NT2/D1 (cell line): ENCODE measurements around the gene EXOSC1.

Source experiments
- DNase-seq: peaks from one replicate; pipeline ENCODE4 v3.0.0-alpha.2; 2011; ENCODE audit warnings: low read depth, low spot score
- H3K27me3 ChIP-seq: 2 replicates; pipeline ENCODE4 v1.6.0; 2011; ENCODE audit warnings: mild to moderate bottlenecking; ENCODE audit not compliant: insufficient read length, insufficient read depth
- H3K36me3 ChIP-seq: 2 replicates; pipeline ENCODE4 v1.6.1; 2011; ENCODE audit warnings: mild to moderate bottlenecking, low read length, mixed read lengths; ENCODE audit not compliant: insufficient read depth, insufficient read length
- H3K4me1 ChIP-seq: 2 replicates; pipeline ENCODE4 v1.5.1; 2011; ENCODE audit not compliant: insufficient read depth, insufficient read length
- H3K4me3 ChIP-seq: 2 replicates; pipeline ENCODE4 v1.5.1; 2011; ENCODE audit warnings: low read depth; ENCODE audit not compliant: insufficient read length
- H3K9ac ChIP-seq: 2 replicates; pipeline ENCODE4 v1.6.0; 2011; ENCODE audit warnings: low read depth; ENCODE audit not compliant: insufficient read length
- H3K9me3 ChIP-seq: 2 replicates; pipeline ENCODE4 v1.5.1; 2011; ENCODE audit warnings: mild to moderate bottlenecking, low read length; ENCODE audit not compliant: insufficient read depth
- SUZ12 ChIP-seq: IDR thresholded peaks from 2 replicates; pipeline ENCODE4 v1.6.1; 2011; ENCODE audit not compliant: insufficient read length, insufficient read depth; ENCODE audit errors: extremely low read depth
- YY1 ChIP-seq: IDR thresholded peaks from 2 replicates; pipeline ENCODE4 v1.6.1; 2011; ENCODE audit not compliant: insufficient read length, insufficient read depth
- ZNF274 ChIP-seq: IDR thresholded peaks from 2 replicates; pipeline ENCODE4 v1.6.1; 2011; ENCODE audit warnings: mild to moderate bottlenecking, low read depth, low read length

Gene EXOSC1, protein sequence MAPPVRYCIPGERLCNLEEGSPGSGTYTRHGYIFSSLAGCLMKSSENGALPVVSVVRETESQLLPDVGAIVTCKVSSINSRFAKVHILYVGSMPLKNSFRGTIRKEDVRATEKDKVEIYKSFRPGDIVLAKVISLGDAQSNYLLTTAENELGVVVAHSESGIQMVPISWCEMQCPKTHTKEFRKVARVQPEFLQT

DNA sequence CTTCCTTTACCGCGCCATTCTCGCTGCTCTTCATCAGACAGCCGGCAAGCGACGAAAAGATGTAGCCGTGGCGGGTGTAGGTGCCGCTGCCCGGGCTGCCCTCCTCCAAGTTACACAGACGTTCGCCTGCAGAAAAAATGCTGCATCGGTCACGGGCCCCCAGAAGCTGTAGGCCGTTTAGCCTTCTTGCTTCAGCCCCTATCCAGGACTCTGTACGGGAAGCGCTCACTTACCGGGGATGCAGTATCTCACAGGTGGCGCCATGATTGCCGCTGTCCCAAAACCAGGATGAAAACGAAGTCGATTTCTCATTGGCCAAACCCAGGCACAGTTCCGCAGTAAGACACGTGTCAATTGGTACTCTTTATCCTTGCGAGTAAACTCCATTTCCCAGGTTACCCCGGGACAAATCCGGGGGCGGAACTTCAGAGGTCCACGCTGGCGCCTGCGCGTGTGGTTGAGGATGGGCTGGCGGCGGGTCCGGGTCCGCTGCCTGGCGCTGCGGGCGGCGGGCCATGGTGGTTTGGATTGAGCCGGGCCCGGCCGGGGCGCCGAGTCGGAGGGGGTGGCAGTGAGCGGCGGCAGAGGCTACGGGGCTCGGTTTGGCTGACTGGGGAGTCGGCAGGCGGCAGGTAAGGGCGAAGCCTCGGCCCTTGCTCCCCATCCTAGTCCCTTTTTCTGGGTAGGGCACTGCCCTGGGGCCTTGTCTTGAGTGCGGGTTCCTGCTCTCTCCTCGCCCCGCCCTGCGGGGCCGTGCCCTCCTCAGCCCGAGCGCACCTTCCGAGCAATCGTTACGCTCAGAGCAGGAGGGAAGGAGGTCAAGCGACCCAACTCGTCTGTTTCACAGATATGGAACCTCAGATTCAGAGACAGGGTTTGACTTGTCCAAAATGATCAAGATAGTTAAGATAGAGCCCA lies at the start of gene EXOSC1, which contains the start of gene ZDHHC16:
Gene EXOSC1 (minus strand): TSS at position 285 of the 918 bp plus-strand sequence. CDS start 21 bp downstream, at position 264.
Gene ZDHHC16 (plus strand): TSS at position 454 of the 918 bp plus-strand sequence. CDS start 5,501 bp downstream, outside the sequence.
- H3K36me3 ChIP-seq: peaks cover 49% of the 10 kb centered on the region
- peak; percentile 85 for DNase-seq
- H3K27me3 ChIP-seq: no peaks in the 10 kb centered on the region
- H3K9me3 ChIP-seq: no peaks in the 10 kb centered on the region
- H3K9ac ChIP-seq: peak within 1 kb of the TSS; percentile 92
- no peaks in the 10 kb centered on the region for H3K4me1 ChIP-seq
- H3K4me3 ChIP-seq: peak within 1 kb of the TSS; percentile 91
- peak; percentile 76 for TF ChIP-seq YY1
- no peak for TF ChIP-seq ZNF274
- TF ChIP-seq SUZ12: no peak

DNA sequence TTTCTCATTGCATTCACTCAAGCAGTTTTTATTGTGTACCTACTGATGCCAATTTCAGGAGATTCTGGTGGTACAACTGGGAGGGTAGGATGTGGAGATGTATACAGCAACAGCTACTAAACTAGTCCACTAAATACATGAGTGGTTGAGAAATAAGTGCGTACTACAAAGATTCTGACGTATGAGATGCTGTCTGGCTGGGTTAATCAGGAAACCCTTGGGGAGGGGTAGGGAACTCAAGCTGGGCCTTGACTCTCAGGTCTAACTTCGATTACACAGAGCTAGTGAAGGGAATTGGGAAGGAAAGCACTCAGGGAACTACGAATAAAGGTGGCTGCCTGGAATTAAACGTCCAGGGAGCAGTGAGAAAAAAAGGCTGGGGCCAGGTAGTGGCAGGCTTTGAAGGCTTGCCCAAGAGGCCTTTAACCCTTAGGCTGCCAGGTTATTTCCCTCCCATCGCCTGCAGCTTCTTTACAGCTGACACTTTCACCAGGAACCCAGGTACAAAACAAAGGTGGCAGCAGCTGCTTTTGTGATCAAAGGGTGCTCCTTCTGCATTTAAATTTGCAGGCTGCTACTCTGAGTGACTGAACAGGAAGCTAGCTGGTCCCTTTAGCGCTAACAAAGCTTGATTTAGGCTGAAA lies 49.2 kb upstream of the EXOSC1 start:
- TF ChIP-seq ZNF274 (no peak), SUZ12 (no peak), YY1 (no peak)
- no peak for DNase-seq
- Histone ChIP-seq H3K4me1 (peaks cover 2% of the 10 kb centered on the region), H3K36me3 (peaks cover 23% of the 10 kb centered on the region), H3K4me3 (no peak overlapping the region), H3K27me3 (peaks cover 9% of the 10 kb centered on the region), H3K9me3 (no peaks in the 10 kb centered on the region), H3K9ac (no peak overlapping the region)

DNA sequence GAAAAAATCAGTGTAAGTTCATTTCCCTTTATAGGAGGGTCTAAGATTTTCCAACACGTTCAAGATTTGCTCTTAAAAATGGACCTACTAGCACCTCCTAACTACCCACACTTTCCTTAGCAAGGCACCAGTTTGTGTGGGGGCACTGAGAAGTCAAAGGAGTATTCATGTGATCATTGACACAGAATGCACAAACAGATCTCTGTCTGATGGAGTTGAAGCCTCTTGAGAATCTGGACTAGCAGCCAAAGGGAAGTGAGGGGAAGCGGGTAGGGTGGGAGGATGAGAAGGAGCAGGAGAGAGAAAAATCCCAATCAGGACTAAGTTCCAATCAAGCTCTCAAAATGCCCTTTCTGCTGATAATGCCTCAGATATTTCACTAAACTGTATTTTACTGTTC lies 48.3 kb upstream of the EXOSC1 start:
- Histone ChIP-seq H3K9ac (no peak overlapping the region), H3K27me3 (peaks cover 1% of the 10 kb centered on the region), H3K9me3 (no peaks in the 10 kb centered on the region), H3K4me3 (no peak overlapping the region), H3K4me1 (no peaks in the 10 kb centered on the region), H3K36me3 (peaks cover 23% of the 10 kb centered on the region)
- no peak for DNase-seq
- no peak for TF ChIP-seq SUZ12
- no peak for TF ChIP-seq YY1
- no peak for TF ChIP-seq ZNF274

DNA sequence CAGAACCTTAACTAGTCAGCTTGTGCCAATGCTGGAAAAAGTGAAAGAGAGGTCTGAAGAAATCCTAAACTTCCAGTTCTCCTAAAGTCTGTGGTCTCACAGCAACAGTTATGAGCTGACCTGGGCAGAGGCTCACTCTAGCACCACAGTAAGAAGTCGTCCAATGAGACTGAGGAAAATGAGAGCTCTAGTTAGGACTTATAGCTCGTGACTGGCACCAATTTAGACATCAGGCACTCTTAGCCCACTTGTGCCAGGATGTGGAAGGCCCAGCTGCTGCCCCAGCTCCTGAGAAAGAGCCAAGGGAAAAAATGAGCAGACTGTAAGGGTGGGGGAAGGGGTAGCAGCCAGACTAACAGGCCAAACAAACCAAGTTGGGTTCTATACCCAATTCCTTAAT lies 44.8 kb upstream of the EXOSC1 start:
- DNase-seq: no peak
- no peaks in the 10 kb centered on the region for H3K9me3 ChIP-seq
- TF ChIP-seq ZNF274 (no peak), YY1 (no peak), SUZ12 (no peak)
- no peak overlapping the region for H3K4me3 ChIP-seq
- H3K36me3 ChIP-seq: peaks cover 17% of the 10 kb centered on the region
- H3K9ac ChIP-seq: no peak overlapping the region
- no peaks in the 10 kb centered on the region for H3K4me1 ChIP-seq
- no peaks in the 10 kb centered on the region for H3K27me3 ChIP-seq

DNA sequence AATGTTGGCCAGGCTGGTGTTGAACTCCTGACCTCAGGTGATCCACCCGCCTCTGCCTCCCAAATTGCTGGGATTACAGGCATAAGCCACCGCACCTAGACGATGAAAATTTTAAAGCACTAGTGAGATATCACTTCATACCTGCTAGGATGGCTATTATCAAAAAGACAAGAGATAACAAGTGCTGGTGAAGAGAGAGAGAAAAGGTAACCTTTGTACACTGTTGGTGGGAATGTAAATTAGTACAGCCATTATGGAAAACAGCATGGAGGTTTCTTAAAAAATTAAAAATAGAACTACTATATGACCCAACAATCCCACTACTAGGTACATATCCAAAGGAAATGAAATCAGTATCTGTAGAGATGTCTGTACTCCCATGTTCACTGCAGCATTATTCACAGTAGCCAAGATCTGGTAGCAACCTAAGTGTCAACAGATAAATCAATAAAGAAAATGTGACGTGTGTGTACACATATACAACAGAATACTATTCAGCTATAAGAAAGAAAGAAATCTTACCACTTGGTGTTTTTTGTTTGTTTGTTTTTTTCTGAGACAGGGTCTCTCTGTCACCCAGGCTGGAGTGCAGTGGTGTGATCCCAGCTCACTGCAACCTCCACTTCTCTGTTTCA lies 40.0 kb upstream of the EXOSC1 start:
- Histone ChIP-seq H3K4me3 (no peak overlapping the region), H3K9ac (no peak overlapping the region), H3K36me3 (peaks cover 19% of the 10 kb centered on the region), H3K4me1 (no peaks in the 10 kb centered on the region), H3K9me3 (no peaks in the 10 kb centered on the region), H3K27me3 (no peaks in the 10 kb centered on the region)
- DNase-seq: no peak
- TF ChIP-seq SUZ12 (no peak), YY1 (no peak), ZNF274 (no peak)

DNA sequence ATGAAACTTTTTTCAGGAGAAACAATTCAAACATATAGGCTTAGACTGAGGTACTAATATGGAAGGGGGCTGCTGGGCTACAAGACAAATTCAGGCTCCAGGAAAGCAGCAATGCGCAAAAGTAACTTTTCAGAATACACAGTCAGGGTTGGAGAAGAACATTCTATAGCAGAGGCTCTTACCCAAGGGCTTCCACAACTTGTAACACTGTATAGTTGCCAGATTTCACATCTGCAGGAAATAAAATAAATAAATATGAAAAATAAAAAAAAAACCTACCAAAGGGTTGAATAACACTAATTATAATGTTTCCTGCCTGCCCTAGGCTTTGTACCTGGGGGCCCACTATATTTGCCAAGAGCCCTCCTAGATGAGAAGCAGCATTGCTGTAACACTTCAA lies 38.1 kb upstream of the EXOSC1 start:
- Histone ChIP-seq H3K9ac (no peak overlapping the region), H3K36me3 (peaks cover 35% of the 10 kb centered on the region)

More for the DNA sequence above, 38.1 kb upstream of the EXOSC1 start:
- no peaks in the 10 kb centered on the region for H3K9me3 ChIP-seq
- no peaks in the 10 kb centered on the region for H3K4me1 ChIP-seq
- no peaks in the 10 kb centered on the region for H3K27me3 ChIP-seq
- no peak overlapping the region for H3K4me3 ChIP-seq
- DNase-seq: no peak
- no peak for TF ChIP-seq YY1
- no peak for TF ChIP-seq SUZ12
- TF ChIP-seq ZNF274: no peak
